Gastrocnemius medialis (tissue), 4 donors: Measurements from ENCODE around the gene MYO3B.

Experiments
- CTCF ChIP-seq, 5 experiments: fragments of 450-650 bp in 3 of 5; fragments of 200-600 bp in 2 of 5; sonication (generic) in 2 of 5; IDR thresholded peaks in 4 of 5; conservative IDR thresholded peaks in 1 of 5; 1 replicate in 4 of 5; 2 replicates in 1 of 5; pipeline ENCODE4 v1.5.1; 2016 to 2019; ENCODE audit warnings: antibody characterized with exemption in 5 of 5, mild to moderate bottlenecking in 3 of 5, moderate library complexity in 3 of 5
- POLR2A ChIP-seq, 2 donors: fragments of 450-650 bp; IDR thresholded peaks; one replicate each; pipeline ENCODE4 v1.6.1; 2017; ENCODE audit warnings: antibody characterized with exemption in 2 of 2, mild to moderate bottlenecking in 2 of 2, moderate library complexity in 2 of 2

GRCh38 chr2:170525566-170525900 lies 347.6 kb downstream of the MYO3B start:
- TF ChIP-seq CTCF (IDR thresholded peaks at IDR 0.05 in 4 of 5, conservative IDR thresholded peaks at IDR 0.05 in 1 of 5) (no peak), POLR2A (IDR thresholded peaks at IDR 0.05) (no peak)
